HEK293 (cell line): ENCODE data around the gene ATP2C1.

Experiments
- CTCF ChIP-seq: fragments of 450-650 bp; formaldehyde crosslinking; IDR thresholded peaks from 2 replicates; pipeline ENCODE4 v1.5.1; 2016; ENCODE audit warnings: missing biosample characterization, missing genetic modification characterization
- SP2 ChIP-seq: fragments of 450-650 bp; formaldehyde crosslinking; IDR thresholded peaks from 2 replicates; pipeline ENCODE4 v1.5.1; 2016; ENCODE audit warnings: missing biosample characterization, missing genetic modification characterization
- ZBTB10 ChIP-seq: fragments of 450-650 bp; formaldehyde crosslinking; IDR thresholded peaks from 2 replicates; pipeline ENCODE4 v1.5.1; 2016; ENCODE audit warnings: missing biosample characterization, missing genetic modification characterization
- ZFP41 ChIP-seq: fragments of 450-650 bp; formaldehyde crosslinking; IDR thresholded peaks from 2 replicates; pipeline ENCODE4 v1.5.1; 2016; ENCODE audit warnings: missing biosample characterization, missing genetic modification characterization, borderline replicate concordance
- TF ChIP-seq, protein P1 (sequence below): fragments of 450-650 bp; formaldehyde crosslinking; IDR thresholded peaks from 2 replicates; pipeline ENCODE4 v1.5.1; 2017; ENCODE audit warnings: missing biosample characterization, missing genetic modification characterization

DNA sequence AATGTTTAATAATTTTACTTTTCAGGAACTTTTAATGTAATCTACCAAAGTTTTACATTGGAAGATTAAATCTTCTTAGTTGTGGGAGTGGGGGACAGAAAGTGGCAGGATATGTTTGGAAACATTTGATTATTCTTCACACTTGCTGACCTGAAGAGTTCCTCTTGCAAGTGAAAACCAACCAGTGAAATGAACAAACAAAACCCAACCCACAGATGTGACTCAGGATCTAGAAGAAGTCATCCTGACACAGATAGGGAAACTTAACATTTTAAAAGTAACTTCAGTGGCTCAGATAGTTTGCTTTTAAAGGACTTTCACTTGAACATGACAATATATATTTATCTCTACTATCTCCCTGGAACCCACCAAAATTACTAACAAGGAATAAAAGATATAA, 77.3 kb downstream of the ATP2C1 start:
- no peak for TF ChIP-seq CTCF (tag by site-specific recombination)
- TF ChIP-seq ZFP41 (tag by site-specific recombination): no peak
- no peak for TF ChIP-seq SP2 (tag by site-specific recombination)
- no peak for TF ChIP-seq ZBTB10
- TF ChIP-seq, protein P1, sequence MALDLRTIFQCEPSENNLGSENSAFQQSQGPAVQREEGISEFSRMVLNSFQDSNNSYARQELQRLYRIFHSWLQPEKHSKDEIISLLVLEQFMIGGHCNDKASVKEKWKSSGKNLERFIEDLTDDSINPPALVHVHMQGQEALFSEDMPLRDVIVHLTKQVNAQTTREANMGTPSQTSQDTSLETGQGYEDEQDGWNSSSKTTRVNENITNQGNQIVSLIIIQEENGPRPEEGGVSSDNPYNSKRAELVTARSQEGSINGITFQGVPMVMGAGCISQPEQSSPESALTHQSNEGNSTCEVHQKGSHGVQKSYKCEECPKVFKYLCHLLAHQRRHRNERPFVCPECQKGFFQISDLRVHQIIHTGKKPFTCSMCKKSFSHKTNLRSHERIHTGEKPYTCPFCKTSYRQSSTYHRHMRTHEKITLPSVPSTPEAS: no peak
